NCI-H2107 treated with DMSO at 0.1 percent for 48 hours (cell line): ENCODE results near the gene UBE2Q2.

Experiments
- DNase-seq: peaks from one replicate; lab custom pipeline; 2025; ENCODE audit not compliant: unreplicated experiment; lab: John Stamatoyannopoulos, UW

The UBE2Q2 gene

GRCh38 chr15:75921732-75922703 lies 78.8 kb downstream of the UBE2Q2 start:
- DNase-seq, result no peak

GRCh38 chr15:75923756-75924155 lies 80.5 kb downstream of the UBE2Q2 start:
- no peak for DNase-seq

GRCh38 chr15:75924576-75924975 lies 81.3 kb downstream of the UBE2Q2 start:
- DNase-seq, result no peak

- no peak for DNase-seq
These were observed 82.2 kb downstream of the UBE2Q2 start for GRCh38 chr15:75925440-75925839.

GRCh38 chr15:75926931-75927330 lies 83.7 kb downstream of the UBE2Q2 start:
- DNase-seq, result no peak

- no peak for DNase-seq
These were observed 84.4 kb downstream of the UBE2Q2 start for GRCh38 chr15:75927601-75928000.

- no peak for DNase-seq
These were observed 85.7 kb downstream of the UBE2Q2 start for GRCh38 chr15:75928680-75929608.

- DNase-seq, result no peak
These were observed 86.7 kb downstream of the UBE2Q2 start for GRCh38 chr15:75929799-75930565.

- DNase-seq, result no peak
These were observed 87.6 kb downstream of the UBE2Q2 start for GRCh38 chr15:75930866-75931265.

- DNase-seq, result no peak
These were observed 99.2 kb downstream of the UBE2Q2 start for GRCh38 chr15:75942464-75942863.

GRCh38 chr15:75943246-75943645 lies 100.0 kb downstream of the UBE2Q2 start:
- DNase-seq, result no peak

- DNase-seq, result no peak
These were observed 100.5 kb downstream of the UBE2Q2 start for GRCh38 chr15:75943713-75944215.

- no peak for DNase-seq
These were observed 102.7 kb downstream of the UBE2Q2 start for GRCh38 chr15:75945953-75946352.

- DNase-seq, result no peak
These were observed 103.8 kb downstream of the UBE2Q2 start for GRCh38 chr15:75947092-75947491.

GRCh38 chr15:75948761-75949296 lies 105.6 kb downstream of the UBE2Q2 start:
- no peak for DNase-seq
